Measurements from ENCODE around the gene SLC39A12. TPM values are rescaled to one million over a fixed set of nuclear protein-coding genes. Genes with fewer than 3 reads are reported as not detected.

SLC39A12 gene
- total RNA-seq, 4 donors from 2014 or later, result 0.54 TPM; not detected in 3

GRCh38 chr10:17965649-17966235 is 14.0 kb downstream of the SLC39A12 start:
- no peak overlapping the region for H3K27ac ChIP-seq

DNA sequence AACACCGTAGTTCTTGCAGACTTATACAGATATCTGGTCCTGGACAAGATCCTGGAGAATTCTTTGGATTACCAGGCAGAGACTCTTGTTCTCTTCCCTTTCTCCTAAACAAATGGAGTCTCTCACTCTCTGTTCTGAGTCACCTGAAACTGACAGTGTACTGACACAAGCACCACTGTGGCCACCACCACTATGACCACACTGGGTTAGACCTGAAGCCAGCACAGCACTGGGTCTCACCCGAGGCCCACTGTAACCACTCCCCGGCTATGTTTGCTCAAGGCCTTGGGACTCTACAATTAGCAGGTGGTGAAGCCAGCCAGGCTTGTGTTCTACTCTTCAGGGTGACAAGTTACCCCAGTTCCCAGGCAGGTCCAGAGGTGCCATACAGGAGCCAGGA is 22.8 kb downstream of the SLC39A12 start:
- H3K36me3 ChIP-seq, result no peaks in the 10 kb centered on the region
- TF ChIP-seq POLR2A (IDR thresholded peaks at IDR 0.05), result no peak
- TF ChIP-seq, protein P1, sequence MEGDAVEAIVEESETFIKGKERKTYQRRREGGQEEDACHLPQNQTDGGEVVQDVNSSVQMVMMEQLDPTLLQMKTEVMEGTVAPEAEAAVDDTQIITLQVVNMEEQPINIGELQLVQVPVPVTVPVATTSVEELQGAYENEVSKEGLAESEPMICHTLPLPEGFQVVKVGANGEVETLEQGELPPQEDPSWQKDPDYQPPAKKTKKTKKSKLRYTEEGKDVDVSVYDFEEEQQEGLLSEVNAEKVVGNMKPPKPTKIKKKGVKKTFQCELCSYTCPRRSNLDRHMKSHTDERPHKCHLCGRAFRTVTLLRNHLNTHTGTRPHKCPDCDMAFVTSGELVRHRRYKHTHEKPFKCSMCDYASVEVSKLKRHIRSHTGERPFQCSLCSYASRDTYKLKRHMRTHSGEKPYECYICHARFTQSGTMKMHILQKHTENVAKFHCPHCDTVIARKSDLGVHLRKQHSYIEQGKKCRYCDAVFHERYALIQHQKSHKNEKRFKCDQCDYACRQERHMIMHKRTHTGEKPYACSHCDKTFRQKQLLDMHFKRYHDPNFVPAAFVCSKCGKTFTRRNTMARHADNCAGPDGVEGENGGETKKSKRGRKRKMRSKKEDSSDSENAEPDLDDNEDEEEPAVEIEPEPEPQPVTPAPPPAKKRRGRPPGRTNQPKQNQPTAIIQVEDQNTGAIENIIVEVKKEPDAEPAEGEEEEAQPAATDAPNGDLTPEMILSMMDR (IDR thresholded peaks at IDR 0.05), result no peak
- no peaks in the 10 kb centered on the region for H3K9me3 ChIP-seq
- H3K4me3 ChIP-seq, result no peak overlapping the region
- H3K4me1 ChIP-seq, result no peaks in the 10 kb centered on the region
- DNase-seq, result no peak
- H3K27me3 ChIP-seq, result no peaks in the 10 kb centered on the region
- H3K27ac ChIP-seq, result no peak overlapping the region

More at GRCh38 chr10:17965649-17966235, 14.0 kb downstream of the SLC39A12 start:
- H3K27me3 ChIP-seq, result no peaks in the 10 kb centered on the region
- TF ChIP-seq, protein P1 (IDR thresholded peaks at IDR 0.05), result no peak
- no peak for TF ChIP-seq POLR2A (IDR thresholded peaks at IDR 0.05)
- no peaks in the 10 kb centered on the region for H3K9me3 ChIP-seq
- no peaks in the 10 kb centered on the region for H3K36me3 ChIP-seq
- H3K4me3 ChIP-seq, result no peak overlapping the region
- DNase-seq, result no peak
- H3K4me1 ChIP-seq, result no peaks in the 10 kb centered on the region

DNA sequence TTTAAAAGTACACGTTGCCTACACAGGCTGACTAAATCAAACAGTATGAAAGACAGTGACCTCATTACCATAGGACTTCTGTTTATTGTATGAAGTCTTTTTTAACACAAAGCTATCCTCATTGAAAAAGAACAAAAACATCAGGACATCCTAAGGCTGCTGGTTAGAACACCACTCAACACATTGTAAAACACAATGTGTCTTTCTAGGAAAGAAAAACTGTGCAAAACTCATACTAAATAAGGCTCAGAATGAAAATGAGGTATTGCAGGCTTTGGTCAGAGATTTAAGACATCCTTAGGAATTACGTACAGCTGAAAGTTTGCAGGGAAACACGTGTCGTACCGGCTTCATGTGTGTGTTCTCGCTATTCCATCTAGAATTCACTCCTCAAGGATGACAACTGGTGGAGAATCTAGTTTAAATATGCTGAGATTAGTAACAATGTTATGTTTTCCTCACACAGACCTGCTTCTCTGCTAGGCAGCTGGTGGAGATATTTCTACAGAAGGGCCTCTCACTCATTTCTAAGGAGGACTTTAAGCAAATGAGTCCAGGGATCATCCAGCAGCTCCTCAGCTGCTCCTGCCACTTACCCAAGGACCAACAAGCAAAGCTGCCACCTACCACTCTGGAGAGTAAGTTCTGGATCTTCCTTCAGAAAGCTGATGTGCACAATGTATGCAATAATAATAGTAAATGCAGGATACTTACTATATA is 29.3 kb downstream of the SLC39A12 start:
- H3K36me3 ChIP-seq, result no peaks in the 10 kb centered on the region
- DNase-seq, result no peak
- TF ChIP-seq POLR2A (IDR thresholded peaks at IDR 0.05), result no peak
- TF ChIP-seq, protein P1 (IDR thresholded peaks at IDR 0.05), result no peak
- H3K27me3 ChIP-seq, result no peaks in the 10 kb centered on the region
- no peaks in the 10 kb centered on the region for H3K9me3 ChIP-seq
- no peak overlapping the region for H3K4me3 ChIP-seq
- no peaks in the 10 kb centered on the region for H3K4me1 ChIP-seq
- no peak overlapping the region for H3K27ac ChIP-seq

DNA sequence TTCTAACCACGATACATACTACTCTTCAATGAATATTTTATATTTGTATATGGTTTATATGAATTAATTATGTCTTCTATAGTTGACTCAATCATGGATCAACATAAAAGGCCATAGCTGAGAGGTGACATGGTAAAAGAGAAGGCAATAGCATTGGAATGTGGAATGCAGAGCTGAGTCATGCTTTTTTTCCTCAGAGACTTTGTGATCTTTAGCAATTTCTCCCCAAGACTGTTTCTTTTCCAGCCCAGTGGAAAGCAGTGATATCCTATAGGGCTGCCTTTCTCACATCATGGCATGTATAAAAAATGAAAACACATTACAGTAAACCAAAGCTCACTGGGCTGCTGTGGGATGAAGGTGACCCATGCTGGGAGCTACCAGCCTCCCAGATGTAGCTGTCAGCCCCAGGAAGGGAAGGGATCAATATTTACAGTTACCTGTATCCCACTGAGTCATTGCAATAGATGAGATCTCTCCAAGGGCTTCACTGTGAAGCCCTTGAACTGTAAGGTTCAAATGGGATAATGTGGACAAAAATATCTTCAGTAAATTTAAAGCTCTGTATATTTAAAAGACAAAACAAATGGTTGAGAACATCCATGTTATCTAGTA is 30.2 kb downstream of the SLC39A12 start:
- Histone ChIP-seq H3K27ac (no peak overlapping the region), H3K9me3 (no peaks in the 10 kb centered on the region), H3K4me3 (no peak overlapping the region), H3K27me3 (no peaks in the 10 kb centered on the region), H3K36me3 (no peaks in the 10 kb centered on the region), H3K4me1 (no peaks in the 10 kb centered on the region)
- no peak for TF ChIP-seq POLR2A (IDR thresholded peaks at IDR 0.05)
- TF ChIP-seq, protein P1 (IDR thresholded peaks at IDR 0.05), result no peak
- no peak for DNase-seq

DNA sequence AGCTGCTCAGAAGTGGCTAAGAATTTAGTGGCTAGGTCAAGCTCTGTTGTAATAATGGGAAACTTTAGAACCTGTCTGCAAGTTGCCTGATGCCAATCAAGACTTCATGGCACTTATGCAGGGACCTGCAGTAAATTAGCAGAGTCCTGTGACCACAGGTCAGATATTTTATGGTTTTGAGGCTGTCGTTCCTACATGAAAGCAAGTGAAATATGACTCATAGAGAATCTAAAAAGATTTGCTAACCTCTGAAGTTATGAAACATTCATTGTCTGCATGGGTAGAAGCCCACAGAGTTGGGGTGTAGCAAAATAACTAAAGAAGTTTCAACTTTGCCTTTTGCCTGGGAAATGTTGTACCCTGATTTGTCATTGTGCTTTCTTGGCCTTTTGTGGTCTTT is 32.3 kb downstream of the SLC39A12 start:
- H3K9me3 ChIP-seq, result no peaks in the 10 kb centered on the region
- TF ChIP-seq POLR2A (IDR thresholded peaks at IDR 0.05), result no peak
- TF ChIP-seq, protein P1 (IDR thresholded peaks at IDR 0.05), result no peak
- H3K36me3 ChIP-seq, result no peaks in the 10 kb centered on the region
- H3K27ac ChIP-seq, result no peak overlapping the region
- no peak for DNase-seq
- H3K4me1 ChIP-seq, result no peaks in the 10 kb centered on the region
- no peak overlapping the region for H3K4me3 ChIP-seq
- H3K27me3 ChIP-seq, result no peaks in the 10 kb centered on the region
